ENCODE results near the gene COA8. TPM values are rescaled to one million over a fixed set of nuclear protein-coding genes. Genes with fewer than 3 reads are reported as not detected.

COA8 gene
- total RNA-seq, 3 donors from 2014 or later (not counting 1 experiment from before 2014, with no cell fraction given) = 22.2 to 32.0 (median 24.9) TPM

DNA sequence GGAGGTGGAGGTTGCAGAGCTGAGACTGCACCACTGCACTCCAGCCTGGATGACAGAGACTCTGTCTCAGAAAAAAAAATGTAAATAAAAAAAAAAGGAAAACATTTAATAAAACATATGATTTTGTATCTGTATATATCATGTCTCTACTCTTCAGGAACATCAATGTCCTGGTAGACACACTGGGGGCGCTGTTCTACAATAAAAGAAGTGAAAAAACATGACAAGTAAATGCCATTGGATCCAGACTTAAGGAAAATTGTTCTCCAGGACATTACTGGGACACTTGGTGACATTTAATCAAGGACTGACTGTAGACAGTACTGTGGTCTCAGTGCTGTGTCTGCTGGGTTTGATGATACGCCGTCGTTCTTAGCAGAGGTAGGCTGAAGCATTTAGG, 50.8 kb downstream of the COA8 start:
- peaks cover under 1% of the 10 kb centered on the region for H3K27me3 ChIP-seq (ENCODE audit: control insufficient read depth, insufficient read depth, low read length)
- peak in 1 of 2 donors; percentile 26 for DNase-seq
- Mint-ChIP-seq H3K9me3 (peaks cover 2 to 7% of the 10 kb centered on the region in 2 donors), H3K4me1 (no peaks in the 10 kb centered on the region), H3K36me3 (peaks cover 6% of the 10 kb centered on the region), H3K4me3 (no peak overlapping the region), H3K27me3 (ENCODE audit: low read depth in 2 of 2) (peaks cover 0 to 6% of the 10 kb centered on the region in 2 donors), H3K27ac (no peak overlapping the region)
- TF ChIP-seq, protein P1, sequence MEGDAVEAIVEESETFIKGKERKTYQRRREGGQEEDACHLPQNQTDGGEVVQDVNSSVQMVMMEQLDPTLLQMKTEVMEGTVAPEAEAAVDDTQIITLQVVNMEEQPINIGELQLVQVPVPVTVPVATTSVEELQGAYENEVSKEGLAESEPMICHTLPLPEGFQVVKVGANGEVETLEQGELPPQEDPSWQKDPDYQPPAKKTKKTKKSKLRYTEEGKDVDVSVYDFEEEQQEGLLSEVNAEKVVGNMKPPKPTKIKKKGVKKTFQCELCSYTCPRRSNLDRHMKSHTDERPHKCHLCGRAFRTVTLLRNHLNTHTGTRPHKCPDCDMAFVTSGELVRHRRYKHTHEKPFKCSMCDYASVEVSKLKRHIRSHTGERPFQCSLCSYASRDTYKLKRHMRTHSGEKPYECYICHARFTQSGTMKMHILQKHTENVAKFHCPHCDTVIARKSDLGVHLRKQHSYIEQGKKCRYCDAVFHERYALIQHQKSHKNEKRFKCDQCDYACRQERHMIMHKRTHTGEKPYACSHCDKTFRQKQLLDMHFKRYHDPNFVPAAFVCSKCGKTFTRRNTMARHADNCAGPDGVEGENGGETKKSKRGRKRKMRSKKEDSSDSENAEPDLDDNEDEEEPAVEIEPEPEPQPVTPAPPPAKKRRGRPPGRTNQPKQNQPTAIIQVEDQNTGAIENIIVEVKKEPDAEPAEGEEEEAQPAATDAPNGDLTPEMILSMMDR (IDR thresholded peaks at IDR 0.05) = peak; percentile 22
- intact Hi-C loops (cut with micrococcal nuclease) = no loop called here
- H3K9me3 ChIP-seq (ENCODE audit: control insufficient read depth, insufficient read depth, low read length) = peaks cover 15% of the 10 kb centered on the region
- 95% methylated on average over 4 of the region's 4 CpGs for WGBS (ENCODE audit: insufficient coverage)
- peaks cover under 1% of the 10 kb centered on the region for H3K4me1 ChIP-seq (ENCODE audit: control insufficient read depth, insufficient read depth, low read length)
- no peak overlapping the region for H3K27ac ChIP-seq (ENCODE audit: low read length)
- H3K4me3 ChIP-seq (ENCODE audit: low read length) = no peak overlapping the region
- ATAC-seq = no peak
- H3K36me3 ChIP-seq (ENCODE audit: control insufficient read depth, insufficient read depth, low read length) = no peaks in the 10 kb centered on the region

DNA sequence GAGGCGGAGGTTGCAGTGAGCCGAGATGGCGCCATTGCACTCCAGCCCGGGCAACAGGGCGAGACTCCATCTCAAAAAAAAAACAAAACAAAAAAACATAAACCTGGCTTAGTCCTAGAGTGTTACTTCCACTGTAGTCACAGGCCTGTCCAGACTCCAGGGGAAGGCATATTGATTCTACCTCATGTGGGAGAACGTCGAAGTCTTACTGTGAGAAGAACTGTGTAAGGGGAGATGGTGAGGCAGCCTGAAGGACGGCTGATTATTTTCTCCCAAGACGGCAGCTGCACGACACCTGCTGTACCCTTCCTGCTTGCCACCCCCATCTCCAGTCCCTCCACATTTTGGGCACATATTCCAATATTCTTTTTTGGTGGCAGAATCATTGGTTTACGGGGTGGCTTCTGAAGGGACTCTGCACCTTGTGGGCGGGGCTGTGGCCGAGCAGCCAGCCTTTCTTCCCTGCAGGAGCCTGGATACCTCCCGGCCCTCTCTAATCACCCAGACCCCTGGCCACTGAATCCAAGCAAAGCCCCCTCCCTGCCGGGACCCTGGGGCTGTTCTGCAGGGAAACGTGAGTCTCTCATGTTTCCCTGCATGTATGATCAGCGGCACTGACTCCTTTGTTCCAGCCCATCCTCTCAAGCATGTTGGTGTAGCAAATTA, 54.0 kb downstream of the COA8 start:
- TF ChIP-seq, protein P1 (IDR thresholded peaks at IDR 0.05) = no peak
- no peak for DNase-seq
- H3K27me3 ChIP-seq (ENCODE audit: control insufficient read depth, insufficient read depth, low read length) = no peaks in the 10 kb centered on the region

DNA sequence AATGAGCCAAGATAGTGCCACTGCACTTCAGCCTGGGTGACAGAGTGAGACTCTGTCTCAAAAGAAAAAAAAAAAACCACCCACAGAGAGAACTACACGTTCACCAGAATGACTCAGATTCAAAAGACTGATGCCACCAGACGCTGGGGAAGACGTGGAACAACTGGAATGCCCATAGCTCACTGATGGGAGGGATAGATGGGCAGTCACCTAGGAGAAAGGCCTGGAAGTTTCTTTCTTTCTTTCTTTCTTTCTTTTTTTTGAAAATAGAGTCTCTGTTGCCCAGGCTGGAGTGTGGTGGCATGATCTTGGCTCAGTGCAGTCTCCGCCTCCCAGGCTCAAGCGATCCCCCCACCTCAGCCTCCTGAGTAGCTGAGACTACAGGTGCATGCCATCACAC, 56.3 kb downstream of the COA8 start:
- Mint-ChIP-seq H3K27me3 (ENCODE audit: low read depth in 2 of 2) (peaks cover 0 to 3% of the 10 kb centered on the region in 2 donors), H3K4me3 (no peak overlapping the region), H3K27ac (no peak overlapping the region), H3K9me3 (no peaks in the 10 kb centered on the region), H3K4me1 (no peaks in the 10 kb centered on the region), H3K36me3 (no peaks in the 10 kb centered on the region)
- Histone ChIP-seq H3K4me1 (ENCODE audit: control insufficient read depth, insufficient read depth, low read length) (peaks cover 5% of the 10 kb centered on the region), H3K36me3 (ENCODE audit: control insufficient read depth, insufficient read depth, low read length) (no peaks in the 10 kb centered on the region), H3K4me3 (ENCODE audit: low read length) (no peak overlapping the region), H3K9me3 (ENCODE audit: control insufficient read depth, insufficient read depth, low read length) (no peaks in the 10 kb centered on the region), H3K27ac (ENCODE audit: low read length) (no peak overlapping the region), H3K27me3 (ENCODE audit: control insufficient read depth, insufficient read depth, low read length) (no peaks in the 10 kb centered on the region)
- TF ChIP-seq, protein P1 (IDR thresholded peaks at IDR 0.05) = no peak
- intact Hi-C loops (cut with micrococcal nuclease) = no loop called here
- WGBS (ENCODE audit: insufficient coverage) = 69% methylated on average over 5 of the region's 5 CpGs
- no peak for ATAC-seq
- no peak for DNase-seq

More for the DNA sequence above, 54.0 kb downstream of the COA8 start:
- no peaks in the 10 kb centered on the region for H3K36me3 ChIP-seq (ENCODE audit: control insufficient read depth, insufficient read depth, low read length)
- Mint-ChIP-seq H3K36me3 (no peaks in the 10 kb centered on the region), H3K27me3 (ENCODE audit: low read depth in 2 of 2) (no peaks in the 10 kb centered on the region), H3K4me1 (no peaks in the 10 kb centered on the region), H3K9me3 (no peaks in the 10 kb centered on the region), H3K27ac (no peak overlapping the region), H3K4me3 (no peak overlapping the region)
- ATAC-seq = no peak
- peaks cover 2% of the 10 kb centered on the region for H3K9me3 ChIP-seq (ENCODE audit: control insufficient read depth, insufficient read depth, low read length)
- 91% methylated on average over 17 of the region's 17 CpGs for WGBS (ENCODE audit: insufficient coverage)
- H3K27ac ChIP-seq (ENCODE audit: low read length) = no peak overlapping the region
- intact Hi-C loops (cut with micrococcal nuclease) = no loop called here
- no peaks in the 10 kb centered on the region for H3K4me1 ChIP-seq (ENCODE audit: control insufficient read depth, insufficient read depth, low read length)
- H3K4me3 ChIP-seq (ENCODE audit: low read length) = no peak overlapping the region

DNA sequence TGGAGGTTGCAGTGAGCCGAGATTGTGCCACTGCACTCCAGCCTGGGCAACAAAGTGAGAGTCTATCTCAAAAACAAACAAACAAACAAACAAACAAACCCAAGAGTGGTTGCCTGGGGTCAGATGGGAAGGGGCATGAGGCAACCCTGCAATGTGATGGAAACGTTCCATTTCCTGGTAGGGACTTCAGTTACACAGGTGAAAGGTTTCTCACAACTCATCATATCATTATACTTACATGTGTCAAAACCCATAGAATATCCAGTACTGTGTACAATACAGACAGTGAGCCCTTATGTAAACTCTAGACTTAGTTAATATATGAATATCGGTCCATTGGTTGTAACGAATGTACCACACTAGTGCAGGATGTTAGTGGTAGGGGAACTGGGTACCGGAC, 59.1 kb downstream of the COA8 start:
- no peak overlapping the region for H3K27ac Mint-ChIP-seq
- Histone ChIP-seq H3K27ac (ENCODE audit: low read length) (no peak overlapping the region), H3K4me1 (ENCODE audit: control insufficient read depth, insufficient read depth, low read length) (peaks cover 27% of the 10 kb centered on the region), H3K9me3 (ENCODE audit: control insufficient read depth, insufficient read depth, low read length) (no peaks in the 10 kb centered on the region), H3K4me3 (ENCODE audit: low read length) (no peak overlapping the region), H3K36me3 (ENCODE audit: control insufficient read depth, insufficient read depth, low read length) (no peaks in the 10 kb centered on the region), H3K27me3 (ENCODE audit: control insufficient read depth, insufficient read depth, low read length) (no peaks in the 10 kb centered on the region)
- 94% methylated on average over 3 of the region's 5 CpGs for WGBS (ENCODE audit: insufficient coverage)
- H3K36me3 Mint-ChIP-seq = no peaks in the 10 kb centered on the region
- DNase-seq = no peak
- H3K9me3 Mint-ChIP-seq = no peaks in the 10 kb centered on the region
- no peak for ATAC-seq
- no peak overlapping the region for H3K4me3 Mint-ChIP-seq
- H3K4me1 Mint-ChIP-seq = peaks cover 8 to 9% of the 10 kb centered on the region in 2 donors
- intact Hi-C loops (cut with micrococcal nuclease) = no loop called here
- H3K27me3 Mint-ChIP-seq (ENCODE audit: low read depth in 2 of 2) = peaks cover 0 to 3% of the 10 kb centered on the region in 2 donors
- TF ChIP-seq, protein P1 (IDR thresholded peaks at IDR 0.05) = no peak
